CD4-positive, alpha-beta T cell treated with Interleukin-15 for 1 hour (primary cell): ENCODE measurements around the gene ZNF692.

Source experiments
- DNase-seq: peaks from one replicate; pipeline ENCODE4 v3.0.0-alpha.2; 2020

The ZNF692 gene

GRCh38 chr1:248824701-248825100, 34.2 kb downstream of the ZNF692 start:
- peak; percentile 5 for DNase-seq

GRCh38 chr1:248824301-248824700, 34.6 kb downstream of the ZNF692 start:
- no peak for DNase-seq

- no peak for DNase-seq
Measured at GRCh38 chr1:248823517-248824001, 35.3 kb downstream of the ZNF692 start.

DNA sequence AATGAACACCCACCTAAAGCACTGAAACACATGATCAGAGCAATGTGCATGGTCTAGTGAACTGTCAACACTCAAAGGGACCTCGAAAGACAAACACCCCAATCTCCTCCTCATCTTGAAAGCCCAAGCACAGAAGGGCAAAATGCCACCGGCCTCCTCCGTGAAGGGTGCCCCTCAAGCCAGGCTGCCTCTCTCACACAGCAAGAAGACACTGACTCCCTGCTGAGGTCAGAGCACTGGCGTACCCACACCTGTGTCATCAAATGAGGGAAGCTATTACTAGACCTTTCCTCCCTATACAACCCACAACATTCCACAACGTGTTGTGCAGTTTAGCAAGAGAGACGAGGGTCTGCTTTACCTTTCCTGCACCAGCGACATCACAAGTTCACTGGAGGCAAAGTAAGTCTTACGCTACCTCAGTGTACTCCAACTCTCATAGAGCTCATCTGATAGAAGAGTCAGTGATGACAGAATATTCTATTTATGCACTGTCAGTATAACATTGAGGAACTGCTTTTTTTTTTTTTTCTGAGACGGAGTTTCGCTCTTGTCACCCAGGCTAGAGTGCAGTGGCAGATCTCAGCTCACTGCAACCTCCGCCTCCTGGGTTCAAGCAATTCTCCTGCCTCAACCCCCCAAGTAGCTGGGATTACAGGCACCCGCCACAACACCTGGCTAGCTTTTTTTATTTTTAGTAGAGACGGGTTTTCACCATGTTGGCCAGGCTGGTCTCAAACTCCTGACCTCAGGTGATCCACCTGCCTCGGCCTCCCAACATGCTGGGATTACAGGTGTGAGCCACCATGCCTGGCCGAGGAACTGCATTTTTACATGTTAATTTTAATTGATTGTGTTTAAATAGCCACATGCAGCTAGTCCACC, 36.5 kb downstream of the ZNF692 start:
- DNase-seq, result no peak

DNA sequence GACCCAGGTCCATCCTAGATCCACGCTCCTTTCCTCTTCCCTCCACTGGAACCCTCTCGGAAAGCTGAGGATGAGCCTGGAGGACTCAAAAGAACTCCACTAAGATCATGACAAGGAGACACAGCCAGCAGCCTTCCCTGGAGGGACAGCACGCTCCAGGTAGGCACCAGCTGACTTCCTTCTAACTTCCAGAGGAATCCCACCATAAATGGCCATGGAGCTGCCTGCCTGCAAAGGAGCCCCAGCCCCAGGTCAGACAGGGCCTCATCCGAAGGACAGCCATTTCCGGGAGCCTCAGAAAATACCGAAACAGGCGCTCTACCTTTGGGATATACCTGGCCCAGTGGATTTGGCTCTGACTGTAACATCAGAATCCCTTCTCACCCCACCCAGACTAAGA, 37.2 kb downstream of the ZNF692 start:
- no peak for DNase-seq

- DNase-seq, result no peak
Measured at GRCh38 chr1:248821101-248821500, 37.8 kb downstream of the ZNF692 start.

GRCh38 chr1:248820041-248820585, 38.8 kb downstream of the ZNF692 start:
- DNase-seq, result no peak

DNA sequence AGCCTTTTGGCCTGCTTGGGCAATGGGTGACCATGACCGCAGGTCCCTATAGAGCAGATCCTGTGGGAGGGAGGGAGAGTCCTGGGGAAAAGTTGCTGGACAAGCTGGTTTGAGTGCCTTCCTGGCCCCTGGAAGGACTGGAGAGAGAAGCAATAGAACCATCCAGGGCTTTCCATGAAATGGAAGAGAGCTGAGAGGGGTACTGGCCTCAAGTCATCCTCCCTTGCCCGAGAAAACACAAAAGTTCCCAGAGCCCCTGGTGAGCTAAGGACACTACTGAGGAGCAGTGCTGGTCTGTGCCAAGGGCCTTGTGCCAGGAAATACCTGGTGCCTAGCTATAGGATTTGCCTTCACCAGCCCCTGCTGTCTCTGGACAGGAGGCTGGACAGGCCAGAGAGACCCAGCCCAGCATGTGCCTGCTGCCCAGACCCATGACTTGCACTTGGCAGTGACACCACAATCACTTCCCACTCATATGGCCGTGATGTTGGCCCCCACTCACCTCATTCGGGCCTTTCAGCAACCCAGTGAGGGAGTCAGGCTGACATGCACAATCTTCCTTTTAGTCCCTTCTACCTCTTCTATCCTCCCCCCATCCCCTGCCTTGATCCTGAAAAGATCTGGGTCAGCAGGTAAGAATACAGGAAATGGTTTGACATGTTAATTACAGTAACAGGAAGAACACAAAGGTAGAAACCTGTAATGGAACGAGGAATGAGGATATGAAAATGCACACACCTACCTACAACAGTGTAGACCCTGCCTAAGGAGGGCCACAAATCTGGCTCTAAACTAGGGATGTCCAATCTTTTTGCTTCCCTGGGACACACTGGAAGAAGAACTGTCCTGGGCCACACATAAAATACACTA, 40.1 kb downstream of the ZNF692 start:
- DNase-seq, result no peak

DNA sequence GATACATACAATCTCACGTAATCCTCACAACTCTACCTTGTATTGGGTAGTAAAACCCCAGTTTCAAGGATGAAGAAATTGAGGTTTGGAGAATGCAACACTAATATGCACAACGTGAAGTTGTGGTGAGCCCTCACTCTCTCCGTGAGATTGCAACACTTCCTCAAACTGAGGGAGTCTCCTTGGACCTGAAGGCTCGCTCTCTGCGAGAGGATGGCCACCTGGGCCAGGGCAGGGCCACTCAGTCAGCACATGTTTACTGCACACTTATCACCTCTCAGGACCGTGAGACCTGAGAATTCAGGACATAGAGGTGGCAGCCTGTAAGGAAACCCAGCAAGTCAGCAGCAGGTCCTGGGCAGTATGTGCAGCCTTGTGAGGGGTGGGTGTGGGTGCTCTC, 41.8 kb downstream of the ZNF692 start:
- peak; percentile 34 for DNase-seq

DNA sequence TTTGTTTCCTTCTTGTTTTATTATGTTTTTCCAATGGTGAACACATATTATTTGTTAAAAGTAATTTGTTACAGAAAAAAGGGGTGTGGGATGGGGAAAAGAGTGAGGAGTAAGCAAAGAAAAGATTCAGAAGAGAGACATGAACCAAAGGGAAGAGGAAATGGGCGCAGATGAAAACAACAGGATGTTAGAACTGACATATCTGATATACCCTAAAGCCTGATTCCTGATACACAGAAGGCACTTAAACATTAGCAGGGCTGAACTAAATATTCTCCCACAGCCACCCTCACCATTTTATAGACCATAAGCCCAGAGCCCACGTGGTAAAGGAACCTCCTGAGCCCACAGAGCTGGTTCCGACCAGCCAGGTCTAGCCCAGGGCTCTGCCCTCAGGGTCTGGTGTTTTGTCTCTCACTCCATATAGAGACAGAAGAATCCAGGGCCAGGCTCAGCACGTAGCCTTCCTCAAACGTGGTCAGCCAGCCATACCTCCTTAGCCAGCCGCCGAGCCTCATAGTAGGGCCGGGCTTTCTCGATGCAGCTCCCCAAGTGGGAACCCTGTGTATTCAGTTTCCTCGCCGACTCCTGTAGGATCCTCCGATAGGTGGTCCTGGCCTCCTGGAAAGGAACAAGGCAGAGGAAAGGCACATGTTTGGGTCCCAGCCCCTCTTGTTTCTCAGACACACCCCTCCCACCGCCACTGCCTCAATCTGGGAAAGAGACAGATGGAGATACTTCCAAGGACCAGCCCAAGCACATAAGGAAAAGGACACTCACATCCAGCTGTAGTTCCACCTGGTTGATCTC, 42.6 kb downstream of the ZNF692 start:
- DNase-seq, result no peak

DNA sequence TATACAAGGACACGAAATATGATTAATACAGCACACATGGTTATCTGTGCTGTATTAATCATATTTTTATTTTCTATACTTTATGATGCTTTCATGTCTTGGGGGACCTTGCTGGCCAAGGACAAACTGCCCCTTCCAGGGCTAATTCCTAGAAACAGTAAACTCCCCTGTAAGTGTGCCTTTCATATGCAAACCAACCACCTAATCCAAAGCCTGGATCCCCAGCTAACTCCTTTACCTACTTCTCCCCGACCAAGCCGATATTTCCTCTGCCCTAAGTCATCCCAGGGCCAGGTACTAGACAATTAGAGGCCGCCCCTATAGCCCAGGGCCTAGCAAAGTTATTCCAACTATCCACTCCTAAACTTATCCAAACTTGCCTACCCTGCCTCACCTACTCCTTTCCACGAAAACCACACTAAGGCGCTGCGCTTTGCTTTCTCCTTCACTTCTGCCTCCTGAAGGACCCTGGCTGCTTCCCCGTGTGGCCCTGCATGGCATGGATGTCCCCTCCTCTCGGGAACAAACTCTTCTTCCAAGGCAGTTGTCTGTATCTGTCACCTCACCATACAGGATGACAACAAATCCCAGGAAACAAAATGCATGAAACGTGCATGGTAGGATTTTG, 43.4 kb downstream of the ZNF692 start:
- no peak for DNase-seq

- no peak for DNase-seq
Measured at GRCh38 chr1:248814351-248814750, 44.5 kb downstream of the ZNF692 start.

DNA sequence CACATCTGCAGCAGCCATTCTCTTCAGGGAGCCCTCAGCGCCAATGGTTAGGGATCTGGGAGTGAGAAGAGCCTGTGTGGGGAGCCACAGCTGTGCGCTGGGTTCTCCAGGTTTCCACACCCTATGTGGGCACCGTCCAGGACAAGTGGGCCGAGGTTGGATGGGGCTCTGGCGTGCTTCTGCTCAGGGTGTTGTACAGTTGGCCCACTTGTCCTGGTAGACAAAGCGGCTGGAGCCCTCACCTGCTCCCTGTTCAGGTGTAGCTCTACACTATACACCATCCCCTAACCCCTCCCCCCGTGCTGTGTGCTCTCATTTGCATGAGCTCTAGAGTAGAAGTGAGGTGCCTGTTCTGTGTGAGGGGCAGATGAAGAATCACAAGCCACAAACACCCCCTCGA, 45.3 kb downstream of the ZNF692 start:
- no peak for DNase-seq

DNA sequence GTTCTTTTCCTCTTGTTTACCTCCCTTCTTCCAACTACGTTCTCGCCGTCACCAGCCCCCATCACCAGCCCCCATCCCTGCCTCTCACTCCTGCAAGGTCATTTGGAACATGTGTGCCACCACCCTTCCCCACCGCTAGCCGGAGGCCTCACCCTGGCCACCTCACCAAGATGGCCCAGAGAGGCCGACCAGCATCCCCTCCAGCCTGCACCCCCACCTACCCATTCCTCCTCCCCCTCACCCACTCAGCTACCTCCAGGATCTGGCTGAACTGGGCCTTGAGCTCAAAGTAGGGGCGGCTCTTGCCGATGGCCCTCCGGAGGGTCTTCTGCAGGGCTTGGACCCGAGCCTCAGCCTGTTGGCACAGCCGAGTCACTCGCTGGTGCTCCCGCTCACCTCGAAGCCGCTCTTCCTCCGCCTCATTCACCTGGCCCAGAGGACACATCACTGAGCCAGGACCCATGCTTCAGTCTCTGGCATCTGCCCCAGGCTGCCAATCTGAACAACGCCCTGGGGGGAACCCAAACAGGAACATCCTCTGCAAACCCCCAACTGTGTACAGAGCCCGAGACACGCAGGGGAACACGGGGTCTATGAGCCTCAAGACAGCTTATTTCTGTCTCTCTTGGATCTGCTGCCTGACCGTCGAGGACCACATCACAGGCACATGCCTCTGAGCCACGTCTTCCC, 46.0 kb downstream of the ZNF692 start:
- DNase-seq, result no peak

DNA sequence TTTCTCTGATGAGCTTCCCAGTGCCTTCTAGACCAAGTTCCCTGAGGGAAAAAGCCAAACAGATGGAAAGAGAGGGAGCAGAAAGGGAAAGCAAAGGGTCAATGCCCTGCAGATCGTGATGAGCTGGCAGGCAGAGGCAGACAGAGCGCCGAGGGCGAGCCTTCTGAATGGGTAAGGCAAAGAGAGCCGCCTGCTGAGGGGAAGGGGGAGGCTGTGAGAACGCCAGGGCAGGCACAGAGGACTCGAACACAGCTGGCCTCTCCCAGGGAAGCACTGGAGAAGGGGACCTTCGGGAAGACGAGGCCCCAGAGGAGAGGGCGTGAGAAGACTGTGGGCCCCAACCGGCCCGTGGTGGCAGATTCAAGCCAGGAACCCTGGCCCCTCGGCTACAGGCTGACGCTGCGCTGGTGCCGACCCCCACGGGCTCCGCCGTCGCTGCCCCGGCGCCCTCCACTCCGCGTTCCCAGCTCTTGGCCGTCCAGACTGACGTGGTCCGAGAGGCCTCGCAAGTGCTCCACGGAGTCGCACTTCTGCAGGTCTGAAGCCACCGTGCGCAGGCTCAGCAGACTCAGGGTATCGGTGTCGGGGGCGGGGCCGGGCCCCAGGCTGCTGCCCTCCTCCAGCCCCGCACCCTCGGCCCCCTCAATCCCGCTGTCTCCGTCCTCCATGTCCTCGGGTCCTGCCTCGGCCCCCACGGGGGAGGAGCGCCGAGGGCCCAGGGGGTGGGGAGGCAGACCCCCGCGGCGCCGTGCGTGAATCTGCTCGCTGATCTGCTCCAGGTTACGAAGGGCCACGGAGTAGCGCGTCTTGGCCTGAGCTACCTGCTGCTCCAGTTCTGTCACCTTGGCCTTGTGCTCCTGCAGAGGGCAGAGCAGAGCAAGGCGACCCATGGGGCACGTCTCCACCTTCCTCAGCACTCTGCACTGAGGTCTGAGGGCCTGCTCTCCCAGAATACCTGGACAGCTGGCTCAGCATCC, 47.1 kb downstream of the ZNF692 start:
- DNase-seq, result no peak

DNA sequence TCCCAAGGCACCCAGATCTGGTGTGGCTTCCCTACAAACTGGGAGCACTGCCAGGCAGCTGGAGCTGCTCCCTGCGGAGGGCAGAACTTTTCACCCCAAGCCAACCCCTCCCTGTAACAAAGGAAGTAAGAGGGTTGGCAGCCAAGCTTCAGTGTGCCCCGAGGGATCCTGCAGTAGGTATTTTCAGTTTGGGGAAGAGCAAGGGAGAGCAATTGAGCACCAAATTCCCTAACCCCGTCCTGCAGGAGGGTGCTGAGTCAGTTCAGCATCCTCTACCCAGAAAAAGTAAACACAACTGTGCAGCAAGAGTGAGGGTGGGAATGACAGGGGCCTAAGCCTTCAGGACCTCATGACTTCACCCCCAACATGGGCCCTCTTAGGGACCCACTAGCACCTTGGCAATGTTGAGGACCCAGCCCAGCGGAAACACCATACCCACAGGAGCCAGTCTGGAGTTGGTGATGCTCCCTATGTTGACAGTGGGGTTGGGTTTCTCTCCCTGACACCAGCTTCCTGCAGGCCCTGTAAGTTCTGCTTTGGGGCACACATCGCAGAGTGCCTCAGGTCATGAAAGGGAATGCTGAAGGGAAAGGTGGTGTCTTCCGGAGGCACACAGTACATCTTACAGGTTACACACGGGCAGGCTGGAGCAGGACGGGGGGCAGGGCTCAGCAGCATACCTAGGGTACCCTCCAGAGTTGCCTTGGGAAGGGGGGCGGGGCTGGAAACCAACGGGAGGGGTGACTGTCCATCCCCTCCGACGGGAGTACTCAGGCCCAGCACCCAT, 48.0 kb downstream of the ZNF692 start:
- DNase-seq, result no peak

GRCh38 chr1:248810000-248810726, 48.7 kb downstream of the ZNF692 start:
- DNase-seq, result no peak

- DNase-seq, result no peak
Measured at GRCh38 chr1:248808876-248809275, 50.0 kb downstream of the ZNF692 start.
